ENCODE data around the gene CCDC152.

CCDC152 gene

DNA sequence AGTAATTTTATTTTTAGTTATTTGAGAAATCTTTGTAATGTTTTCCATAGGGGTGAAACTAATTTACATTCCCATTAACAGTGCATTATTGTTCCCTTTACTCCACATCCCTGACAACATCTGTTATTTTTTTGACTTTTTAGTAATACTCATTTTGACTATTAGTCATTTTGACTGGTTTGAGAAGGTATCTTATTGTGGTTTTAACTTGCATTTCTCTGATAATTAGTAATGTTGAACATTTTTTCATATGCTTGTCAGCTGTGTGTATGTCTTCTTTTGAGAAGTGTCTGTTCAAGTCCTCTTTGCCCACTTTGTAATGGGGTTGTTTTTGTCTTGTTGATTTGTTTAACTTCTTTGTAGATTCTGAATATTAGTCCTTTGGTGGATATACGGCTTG lies 27.5 kb downstream of the CCDC152 start:
- no peak for DNase-seq

- no peak for DNase-seq
These were observed 29.1 kb downstream of the CCDC152 start for GRCh38 chr5:42785756-42786155.

DNA sequence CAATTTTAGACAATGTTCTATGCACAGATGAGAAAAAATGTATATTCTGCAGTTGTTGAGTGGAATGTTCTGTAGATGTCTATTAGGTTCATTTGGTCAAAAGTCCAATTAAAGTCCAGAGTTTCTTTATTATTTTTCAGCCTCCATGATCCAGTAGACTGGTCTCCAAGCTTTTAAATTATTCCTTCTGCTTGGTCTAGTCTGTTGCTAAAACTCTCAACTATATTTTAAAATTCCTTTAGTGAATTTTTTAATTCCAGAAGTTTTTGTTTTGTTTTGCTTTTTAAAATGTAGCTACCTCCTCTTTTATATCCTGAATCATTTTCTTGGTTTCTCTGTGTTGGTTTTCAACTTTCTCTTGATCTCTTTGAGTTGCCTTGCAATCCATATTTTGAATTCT lies 30.5 kb downstream of the CCDC152 start:
- DNase-seq = no peak

DNA sequence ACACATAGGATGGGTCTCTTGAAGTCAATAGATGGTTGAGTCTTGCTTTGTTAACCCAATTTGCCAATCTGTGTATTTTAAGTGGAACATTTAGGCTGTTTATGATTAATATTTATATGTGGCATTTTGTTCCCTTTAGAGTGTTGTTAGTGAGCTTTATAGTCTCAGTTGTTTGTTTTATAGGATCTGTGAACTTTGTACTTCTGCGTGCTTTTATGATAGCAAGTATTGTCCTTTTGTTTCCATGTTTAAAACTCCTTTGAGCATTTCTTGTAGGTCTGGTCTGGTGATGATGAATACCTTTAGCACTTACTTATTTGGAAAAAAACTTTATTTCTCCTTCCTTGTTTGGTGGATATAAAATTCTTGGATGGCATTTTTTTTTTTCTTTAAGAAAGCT lies 31.2 kb downstream of the CCDC152 start:
- DNase-seq = no peak

DNA sequence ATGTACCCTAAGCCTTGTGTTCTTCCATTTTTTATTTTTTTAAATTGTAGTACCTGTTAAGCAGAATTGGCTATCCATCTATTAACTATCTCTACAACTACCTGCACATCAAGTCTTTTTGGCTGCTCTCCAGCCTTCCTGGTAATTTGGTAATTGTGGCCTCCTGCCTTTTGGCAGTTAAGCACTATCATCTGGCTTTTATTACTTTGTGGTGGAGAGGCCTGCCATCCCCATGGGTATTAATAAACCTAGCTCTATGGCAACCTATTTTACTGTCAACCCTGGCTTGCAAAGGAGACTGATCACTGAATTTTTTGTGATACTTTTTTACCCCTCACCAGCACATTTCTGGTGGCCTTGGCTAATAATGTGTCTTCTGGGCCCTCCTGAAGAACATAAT lies 34.5 kb downstream of the CCDC152 start:
- DNase-seq = no peak

DNA sequence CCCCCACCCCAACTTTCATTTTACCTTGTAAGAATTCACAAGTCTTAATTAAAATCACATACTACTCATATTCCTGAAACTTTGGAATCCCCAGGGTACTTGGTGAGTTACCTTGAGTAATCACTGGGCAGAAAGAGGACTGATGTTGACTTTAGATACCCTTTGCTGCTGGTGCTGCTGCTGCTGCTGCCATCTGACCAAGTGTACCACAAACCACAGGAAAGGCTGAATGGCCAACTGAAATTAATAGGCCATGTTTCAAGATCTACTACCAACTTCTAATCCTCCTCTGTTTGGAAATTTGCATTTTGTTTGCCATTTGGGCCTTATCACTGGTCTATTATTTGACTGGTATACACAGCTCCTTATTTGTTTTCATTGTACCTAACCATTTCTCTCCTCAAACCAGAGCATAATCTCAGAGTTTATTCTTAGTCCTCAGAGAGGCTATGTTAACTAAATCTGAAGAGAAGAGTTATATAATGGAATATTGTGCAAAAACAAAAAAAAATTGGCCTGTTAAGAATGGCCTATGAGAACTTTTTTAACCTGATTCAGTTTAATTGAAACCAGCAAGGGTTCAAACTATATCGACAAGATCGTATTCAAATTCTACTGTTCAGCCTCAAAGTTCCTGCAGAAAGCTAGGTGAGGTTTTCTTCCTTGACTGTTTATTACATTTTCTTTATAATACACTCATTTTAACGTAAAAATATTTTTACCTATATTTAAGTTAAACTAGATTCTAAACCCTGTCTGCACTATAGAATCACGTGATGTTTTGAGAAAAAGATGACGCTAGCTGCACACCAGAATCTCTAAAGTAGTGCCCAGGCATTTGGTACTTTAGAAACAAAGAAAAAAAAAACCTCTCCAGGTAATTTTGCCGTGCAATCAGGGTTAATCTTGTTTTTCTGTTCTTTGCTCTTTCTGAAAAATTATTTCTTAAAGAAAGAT lies 41.9 kb downstream of the CCDC152 start:
- DNase-seq = no peak

- no peak for DNase-seq
These were observed 42.6 kb downstream of the CCDC152 start for GRCh38 chr5:42799241-42799608.

GRCh38 chr5:42799668-42800114 lies 43.1 kb downstream of the CCDC152 start:
- DNase-seq = no peak

- DNase-seq = no peak
These were observed 44.2 kb downstream of the CCDC152 start for GRCh38 chr5:42800748-42801330.

DNA sequence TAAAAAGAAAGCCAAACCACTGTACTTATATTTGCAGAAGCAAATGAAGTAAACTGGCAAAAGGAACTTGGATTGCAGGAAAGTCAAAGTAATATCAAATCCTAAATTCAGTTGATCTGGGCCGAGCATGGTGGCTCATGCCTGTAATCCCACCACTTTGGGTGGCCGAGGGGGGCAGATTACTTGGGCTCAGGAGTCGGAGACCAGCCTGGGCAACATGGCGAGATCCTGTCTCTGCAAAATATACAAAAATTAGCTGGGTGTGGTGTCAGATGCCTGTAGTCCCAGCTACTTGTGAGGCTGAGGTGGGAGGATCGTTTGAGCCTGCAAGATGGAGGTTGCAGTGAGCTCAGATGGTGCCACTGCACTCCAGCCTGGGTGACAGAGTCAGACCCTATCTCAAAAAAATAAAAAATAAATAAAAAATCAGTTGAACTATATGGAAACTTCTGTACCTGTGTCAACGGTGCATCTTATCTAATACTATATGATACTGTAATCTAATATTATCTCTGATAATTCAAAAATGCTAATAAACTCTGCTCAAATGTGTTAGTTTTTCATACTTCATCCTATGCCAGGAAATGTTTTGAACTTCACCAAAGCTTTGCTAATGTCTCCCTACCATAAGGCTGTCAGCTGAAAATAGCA lies 45.0 kb downstream of the CCDC152 start:
- DNase-seq = no peak

GRCh38 chr5:42804717-42805339 lies 48.2 kb downstream of the CCDC152 start:
- no peak for DNase-seq

DNA sequence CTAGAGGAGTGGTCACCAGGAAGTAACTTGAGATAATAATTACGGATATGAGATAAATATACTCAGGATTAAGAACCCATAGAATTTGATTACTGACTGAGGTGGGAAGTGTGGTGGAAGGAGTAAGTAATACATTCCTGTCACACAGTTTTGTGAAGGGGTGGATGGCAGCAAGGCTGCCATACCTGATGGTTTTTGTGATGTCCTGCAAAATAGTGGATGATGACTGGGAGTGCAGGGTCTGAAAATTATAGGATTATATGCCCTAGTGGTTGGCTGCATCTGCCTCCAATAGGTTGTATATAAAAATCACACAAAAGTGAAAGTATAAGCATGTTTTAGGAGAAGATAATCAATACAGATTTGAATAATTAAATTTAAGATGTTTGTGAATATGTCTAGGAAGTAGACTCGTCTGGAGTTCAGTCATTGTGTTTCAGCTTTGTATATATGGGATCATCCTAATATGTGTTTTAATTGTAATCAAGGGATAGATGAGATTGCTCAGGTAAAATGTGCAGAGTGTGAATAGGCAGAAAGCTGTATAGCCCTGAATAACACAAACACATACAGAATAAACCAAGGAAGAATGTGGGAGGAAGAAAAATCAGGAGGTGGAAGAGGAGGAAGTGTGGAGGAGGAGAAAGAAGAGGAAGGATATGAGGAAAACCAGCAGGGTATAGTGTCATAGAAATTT lies 49.5 kb downstream of the CCDC152 start:
- DNase-seq = no peak

DNA sequence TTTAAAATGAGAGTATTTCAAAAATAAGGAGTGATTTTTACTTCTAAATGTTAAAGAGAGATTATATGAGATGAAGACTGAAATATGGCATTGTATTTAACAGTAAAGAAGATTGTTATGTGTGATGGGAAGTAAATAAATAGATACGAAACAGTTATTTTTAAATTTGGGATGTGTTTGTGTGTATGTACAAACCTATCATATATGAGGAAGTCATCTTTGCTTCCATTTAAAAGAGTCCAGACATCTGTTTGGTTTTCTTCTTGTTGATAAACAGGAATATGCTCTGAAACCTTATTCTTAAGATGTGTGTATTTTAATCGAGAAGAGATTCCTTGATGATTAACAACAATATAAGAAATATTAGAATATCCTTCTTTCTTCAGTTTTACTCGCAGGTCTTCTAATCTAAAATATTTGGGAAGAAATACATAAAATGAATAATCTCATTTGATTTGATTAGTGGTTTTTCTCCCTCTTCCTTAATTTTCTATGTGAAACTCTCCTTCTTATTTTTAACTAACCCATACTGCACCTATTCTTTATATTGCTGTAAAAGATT lies 50.2 kb downstream of the CCDC152 start:
- no peak for DNase-seq

DNA sequence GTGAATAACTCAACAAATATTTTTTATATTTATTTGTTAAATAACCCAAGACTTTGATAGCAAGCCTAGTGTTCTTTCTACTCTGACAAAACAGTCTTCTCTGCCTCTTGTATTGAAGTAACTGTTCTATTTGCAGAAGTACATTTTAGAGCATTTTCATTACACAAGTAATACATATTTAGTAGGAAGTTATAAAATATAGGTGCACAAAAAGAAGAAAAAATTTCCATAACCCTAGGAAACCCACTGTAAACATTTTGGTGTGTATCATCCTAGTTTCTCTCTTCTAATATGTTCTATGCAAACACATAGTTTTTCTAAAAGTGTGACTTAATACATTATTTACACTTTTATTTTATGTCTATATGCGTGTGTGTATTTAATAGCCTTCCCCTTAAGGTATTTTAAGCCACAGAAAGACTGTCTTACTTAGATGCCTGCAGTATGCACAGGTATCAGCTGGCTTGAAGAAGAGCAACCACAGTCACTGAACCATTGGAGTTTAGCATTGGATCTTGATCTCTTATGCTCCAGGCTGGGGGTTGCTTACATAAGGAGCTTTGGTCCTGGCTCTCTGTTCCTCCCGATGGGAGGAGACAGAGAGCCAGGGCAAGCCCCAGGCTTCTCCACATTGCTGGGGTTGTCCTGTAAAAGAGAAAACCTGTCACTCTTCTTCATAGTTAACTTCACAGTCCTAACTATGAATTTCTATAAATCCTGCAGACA lies 51.3 kb downstream of the CCDC152 start:
- DNase-seq = no peak

DNA sequence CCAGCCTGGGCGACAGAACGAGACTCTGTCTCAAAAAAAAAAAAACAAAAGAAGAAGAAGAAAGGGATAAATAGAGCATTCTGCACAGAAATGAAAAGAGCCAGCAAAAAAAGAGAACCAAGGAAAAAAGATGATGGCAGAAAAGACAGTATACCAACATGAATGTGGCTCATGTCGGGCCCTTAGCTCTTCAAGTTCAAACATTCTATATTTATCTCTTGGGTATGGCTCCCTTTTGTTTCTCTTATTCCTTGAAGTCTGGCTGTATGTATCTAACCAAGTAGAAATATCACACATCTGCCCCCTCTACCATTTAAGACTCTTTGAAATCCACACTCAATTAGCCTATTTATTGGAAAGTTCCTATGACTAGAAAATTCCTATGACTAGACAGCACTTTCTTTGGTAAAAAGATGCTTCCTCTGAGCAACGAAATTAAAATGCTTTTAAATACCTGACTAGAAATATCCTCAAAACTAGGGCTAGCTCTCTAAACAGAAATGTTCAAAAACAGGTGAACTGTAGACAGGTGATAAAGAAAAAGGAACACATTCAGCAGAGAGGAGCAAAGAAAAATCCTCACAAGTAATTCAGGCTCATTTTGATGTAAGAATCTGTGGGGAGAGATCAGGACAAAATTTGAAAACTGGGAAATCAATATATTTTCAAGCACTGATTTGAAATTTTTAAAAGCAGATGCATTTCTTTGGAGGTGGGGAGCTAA lies 52.4 kb downstream of the CCDC152 start:
- DNase-seq = no peak

- DNase-seq = peak; percentile 21
These were observed 54.4 kb downstream of the CCDC152 start for GRCh38 chr5:42810834-42811590.

- DNase-seq = peak; percentile 98
These were observed 55.2 kb downstream of the CCDC152 start, which contains the start of gene SELENOP for GRCh38 chr5:42811591-42812446. Gene SELENOP, minus strand, starts transcription at chr5:42811892. Its CDS starts 3,539 bp downstream, at chr5:42808353.

GRCh38 chr5:42812620-42813019 lies 56.0 kb downstream of the CCDC152 start:
- DNase-seq = no peak

DNA sequence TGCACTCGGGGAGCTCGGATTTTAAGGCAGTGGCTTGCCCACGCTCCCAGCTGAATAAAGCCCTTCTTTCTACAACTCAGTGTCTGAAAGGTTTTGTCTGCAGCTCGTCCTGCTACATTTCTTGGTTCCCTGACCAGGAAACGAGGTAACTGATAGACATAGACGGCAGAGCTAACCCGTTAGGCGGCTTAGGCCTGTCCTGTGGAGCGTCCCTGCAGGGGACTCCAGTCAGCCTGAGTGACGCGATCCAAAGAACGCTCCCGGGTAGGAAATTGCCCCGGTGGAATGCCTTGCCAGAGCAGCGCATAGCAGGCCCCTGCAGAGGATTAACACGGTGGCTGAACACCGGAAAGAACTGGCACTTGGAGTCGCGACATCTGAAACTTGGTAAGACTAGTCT lies 56.9 kb downstream of the CCDC152 start:
- no peak for DNase-seq
